Cardiac muscle cell (in vitro differentiated cells and primary cell): ENCODE data around the gene HOXB3. TPM values are rescaled to one million over a fixed set of nuclear protein-coding genes. Genes with fewer than 3 reads are reported as not detected.
"Not testable (repeated sequence)": the region's sequence is repeated elsewhere in the genome, so short reads cannot be mapped to it uniquely, and the experiment has no call there.

Experiments used
- DNase-seq, 2 donors: peaks; one replicate each; pipeline versions ENCODE4 v3.0.0 to v3.0.0-alpha.2; 2010 to 2017; ENCODE audit warnings: low read depth in 1 of 2, low spot score in 1 of 2
- H3K27ac ChIP-seq: fragments of 200-600 bp; sonication (generic); 2 replicates; pipeline ENCODE4 v1.5.1; 2016
- H3K27me3 ChIP-seq: fragments of 200-600 bp; sonication (generic); 2 replicates; pipeline ENCODE4 v1.6.0; 2016; ENCODE audit warnings: control low read depth
- H3K36me3 ChIP-seq: fragments of 200-600 bp; sonication (generic); 2 replicates; pipeline ENCODE4 v1.5.1; 2016; ENCODE audit warnings: control low read depth
- H3K4me1 ChIP-seq: fragments of 200-600 bp; sonication (generic); 2 replicates; pipeline ENCODE4 v1.8.1; 2017; ENCODE audit warnings: low read depth, mild to moderate bottlenecking, mixed run types
- H3K4me3 ChIP-seq: fragments of 200-600 bp; sonication (generic); 2 replicates; pipeline ENCODE4 v1.5.1; 2016; ENCODE audit warnings: mild to moderate bottlenecking
- H3K9me3 ChIP-seq: fragments of 200-600 bp; sonication (generic); 2 replicates; pipeline ENCODE4 v1.5.1; 2017; ENCODE audit warnings: low read depth, mild to moderate bottlenecking, control low read depth
- polyA plus RNA-seq: library from polyadenylated mRNA; unstranded; fragments of >200 nt; fragmentation: Nextera tagmentation; extraction: Ambion mirVana; gene quantifications from 2 replicates; pipeline ENCODE4 v1.2.1, GENCODE V29; 2016
- total RNA-seq: library from RNA; depleted of rRNA; stranded (reverse); fragments of >200 nt; gene quantifications from 2 replicates; pipeline ENCODE4 v1.2.3, GENCODE V29; 2016
- TF ChIP-seq, protein P1 (sequence below): IDR thresholded peaks from 2 replicates; pipeline ENCODE4 v1.5.1; 2012; ENCODE audit warnings: low read depth, mild to moderate bottlenecking, low read length

The HOXB3 gene
- total and polyA plus RNA-seq, 2 experiments from 2014 or later, result 24.9 to 37.7 TPM

- H3K27me3 ChIP-seq, result no peaks in the 10 kb centered on the region
- no peak overlapping the region for H3K4me3 ChIP-seq
- peak in 1 of 2 donors; percentile 76 for DNase-seq
- H3K27ac ChIP-seq, result no peak overlapping the region
- TF ChIP-seq, protein P1, sequence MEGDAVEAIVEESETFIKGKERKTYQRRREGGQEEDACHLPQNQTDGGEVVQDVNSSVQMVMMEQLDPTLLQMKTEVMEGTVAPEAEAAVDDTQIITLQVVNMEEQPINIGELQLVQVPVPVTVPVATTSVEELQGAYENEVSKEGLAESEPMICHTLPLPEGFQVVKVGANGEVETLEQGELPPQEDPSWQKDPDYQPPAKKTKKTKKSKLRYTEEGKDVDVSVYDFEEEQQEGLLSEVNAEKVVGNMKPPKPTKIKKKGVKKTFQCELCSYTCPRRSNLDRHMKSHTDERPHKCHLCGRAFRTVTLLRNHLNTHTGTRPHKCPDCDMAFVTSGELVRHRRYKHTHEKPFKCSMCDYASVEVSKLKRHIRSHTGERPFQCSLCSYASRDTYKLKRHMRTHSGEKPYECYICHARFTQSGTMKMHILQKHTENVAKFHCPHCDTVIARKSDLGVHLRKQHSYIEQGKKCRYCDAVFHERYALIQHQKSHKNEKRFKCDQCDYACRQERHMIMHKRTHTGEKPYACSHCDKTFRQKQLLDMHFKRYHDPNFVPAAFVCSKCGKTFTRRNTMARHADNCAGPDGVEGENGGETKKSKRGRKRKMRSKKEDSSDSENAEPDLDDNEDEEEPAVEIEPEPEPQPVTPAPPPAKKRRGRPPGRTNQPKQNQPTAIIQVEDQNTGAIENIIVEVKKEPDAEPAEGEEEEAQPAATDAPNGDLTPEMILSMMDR, result no peak
- H3K9me3 ChIP-seq, result no peaks in the 10 kb centered on the region
- H3K4me1 ChIP-seq, result peaks cover 33% of the 10 kb centered on the region
- H3K36me3 ChIP-seq, result no peaks in the 10 kb centered on the region
Observed at GRCh38 chr17:48510761-48511604, 79.1 kb downstream of the HOXB3 start.

DNA sequence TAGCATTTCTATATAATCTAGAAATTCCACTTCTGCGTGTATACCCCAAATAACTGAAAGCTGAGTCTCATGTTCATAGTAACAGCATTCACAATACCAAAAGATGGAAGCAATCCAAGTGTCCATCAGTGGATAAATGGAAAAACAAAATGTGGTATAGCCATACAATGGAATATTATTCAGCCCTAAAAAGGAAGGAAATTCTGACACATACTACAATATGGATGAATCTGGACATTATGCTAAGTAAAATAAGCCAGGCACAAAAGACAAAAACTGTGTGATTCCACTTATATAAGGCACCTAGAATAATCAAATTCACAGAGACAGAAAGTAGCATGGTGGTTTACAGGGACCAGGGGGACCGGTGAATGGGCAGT, 79.7 kb downstream of the HOXB3 start:
- no peaks in the 10 kb centered on the region for H3K9me3 ChIP-seq
- no peaks in the 10 kb centered on the region for H3K27me3 ChIP-seq
- no peak overlapping the region for H3K27ac ChIP-seq
- TF ChIP-seq, protein P1, result no peak
- no peak overlapping the region for H3K4me3 ChIP-seq
- H3K4me1 ChIP-seq, result peaks cover 39% of the 10 kb centered on the region
- no peaks in the 10 kb centered on the region for H3K36me3 ChIP-seq
- no peak for DNase-seq

GRCh38 chr17:48509708-48510107, 80.3 kb downstream of the HOXB3 start:
- H3K4me1 ChIP-seq, result peaks cover 44% of the 10 kb centered on the region
- H3K27ac ChIP-seq, H3K4me3 ChIP-seq, H3K36me3 ChIP-seq, H3K9me3 ChIP-seq, H3K27me3 ChIP-seq, DNase-seq: not testable (repeated sequence)

- H3K9me3 ChIP-seq, result no peaks in the 10 kb centered on the region
- DNase-seq, result no peak
- H3K27ac ChIP-seq, result peak overlapping the region; percentile 87
- H3K4me1 ChIP-seq, result peaks cover 51% of the 10 kb centered on the region
- no peaks in the 10 kb centered on the region for H3K27me3 ChIP-seq
- TF ChIP-seq, protein P1, result no peak
- no peak overlapping the region for H3K4me3 ChIP-seq
- H3K36me3 ChIP-seq, result no peaks in the 10 kb centered on the region
Observed at GRCh38 chr17:48506246-48506645, 83.8 kb downstream of the HOXB3 start.

GRCh38 chr17:48505788-48506187, 84.3 kb downstream of the HOXB3 start:
- H3K9me3 ChIP-seq, result no peaks in the 10 kb centered on the region
- H3K4me3 ChIP-seq, result no peak overlapping the region
- no peaks in the 10 kb centered on the region for H3K36me3 ChIP-seq
- DNase-seq, result peak; percentile 64 to 80
- no peaks in the 10 kb centered on the region for H3K27me3 ChIP-seq
- TF ChIP-seq, protein P1, result no peak
- H3K4me1 ChIP-seq, result peaks cover 52% of the 10 kb centered on the region
- H3K27ac ChIP-seq, result peak overlapping the region; percentile 87

DNA sequence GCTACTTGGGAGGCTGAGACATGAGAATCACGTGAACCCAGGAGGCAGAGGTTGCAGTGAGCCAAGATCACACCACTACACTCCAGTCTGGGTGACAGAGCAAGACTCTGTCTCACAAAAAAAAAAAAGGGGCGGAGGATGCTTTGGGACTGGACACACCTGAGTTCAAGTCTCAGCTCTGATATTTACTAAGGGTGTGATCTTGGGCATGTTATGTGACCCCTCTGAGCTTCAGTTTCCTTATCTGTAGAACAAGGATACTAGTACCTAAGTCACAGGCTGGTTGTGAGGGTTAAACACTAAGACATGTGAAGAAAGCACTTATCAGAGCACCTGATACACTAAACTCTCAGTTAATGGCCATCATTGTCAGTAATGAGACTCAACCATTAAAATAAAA, 85.1 kb downstream of the HOXB3 start:
- TF ChIP-seq, protein P1, result no peak
- Histone ChIP-seq H3K4me3 (no peak overlapping the region), H3K27me3 (no peaks in the 10 kb centered on the region), H3K36me3 (no peaks in the 10 kb centered on the region), H3K9me3 (no peaks in the 10 kb centered on the region), H3K4me1 (peaks cover 60% of the 10 kb centered on the region), H3K27ac (peak overlapping the region; percentile 87)
- no peak for DNase-seq
